A549 (cell line): Measurements from ENCODE around the gene IRGQ.

ENCODE experiments used
- CBX8 ChIP-seq: fragments of 200-600 bp; sonication (generic); IDR thresholded peaks from 2 replicates; pipeline ENCODE4 v1.6.1; 2016
- CTCF ChIP-seq: fragments of >200 bp; sonication (Bioruptor Twin); formaldehyde crosslinking; IDR thresholded peaks from 3 replicates; pipeline ENCODE4 v1.5.1; 2016
- PBX3 ChIP-seq: IDR thresholded peaks from 2 replicates; pipeline ENCODE4 v1.6.1; 2012
- POLR2A ChIP-seq: IDR thresholded peaks from 2 replicates; pipeline ENCODE4 v1.6.1; 2012; ENCODE audit warnings: mild to moderate bottlenecking, low read length
- RAD21 ChIP-seq, 2 experiments: fragments of >200 bp in 1 of 2; sonication (Bioruptor Twin) in 1 of 2; formaldehyde crosslinking in 1 of 2; IDR thresholded peaks in 1 of 2; conservative IDR thresholded peaks in 1 of 2; 2 replicates in 1 of 2; 3 replicates in 1 of 2; pipeline ENCODE4 v1.6.1; 2012 to 2018; ENCODE audit warnings: inconsistent platforms in 1 of 2

GRCh38 chr19:43586346-43586745 lies 9.6 kb downstream of the IRGQ start:
- TF ChIP-seq CBX8 (no peak), PBX3 (no peak), CTCF (no peak), RAD21 (conservative IDR thresholded peaks at IDR 0.05 in 1 of 2, IDR thresholded peaks at IDR 0.05 in 1 of 2) (no peak), POLR2A (no peak)
